CD4-positive, alpha-beta T cell treated with Interferon alpha-2 for 1 hour (primary cell): ENCODE measurements around the gene PAM.

Experiments
- DNase-seq, 2 donors: peaks; one replicate each; pipeline ENCODE4 v3.0.0-alpha.2; 2020 to 2022

The PAM gene

DNA sequence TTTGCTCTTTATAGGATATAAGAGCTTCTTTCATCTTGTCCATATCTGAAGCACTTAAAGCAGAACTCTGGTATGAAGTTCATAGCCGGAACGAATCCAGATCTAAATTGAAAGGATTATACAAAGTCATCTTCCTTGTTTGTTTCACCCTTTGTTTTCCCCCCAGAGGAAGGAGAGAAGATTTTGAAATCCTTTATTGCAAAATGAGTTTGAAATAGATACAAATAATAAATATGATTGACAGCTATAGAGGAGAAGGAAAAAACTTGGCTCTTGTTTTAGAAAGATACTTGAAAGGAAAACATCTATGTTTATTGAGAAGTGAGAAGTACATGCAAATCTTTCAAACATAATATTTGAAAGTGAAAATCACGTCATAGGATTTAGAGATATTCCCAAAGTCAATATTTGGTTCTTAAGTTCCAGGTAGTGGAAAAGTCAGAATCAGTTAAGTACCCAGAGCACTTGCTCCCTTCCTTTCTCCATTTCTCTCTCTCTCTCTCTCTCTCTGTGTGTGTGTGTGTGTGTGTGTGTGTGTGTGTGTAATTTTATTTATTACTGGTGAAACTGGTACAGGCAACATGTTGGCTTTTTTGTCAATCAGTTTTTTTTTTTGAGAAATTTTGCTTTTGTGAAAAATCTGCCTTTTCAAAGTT lies 27.2 kb downstream of the PAM start:
- DNase-seq = no peak

GRCh38 chr5:102787134-102787533 lies 32.0 kb downstream of the PAM start:
- no peak for DNase-seq

- DNase-seq = no peak
Observed at GRCh38 chr5:102788788-102789187, 33.7 kb downstream of the PAM start.

DNA sequence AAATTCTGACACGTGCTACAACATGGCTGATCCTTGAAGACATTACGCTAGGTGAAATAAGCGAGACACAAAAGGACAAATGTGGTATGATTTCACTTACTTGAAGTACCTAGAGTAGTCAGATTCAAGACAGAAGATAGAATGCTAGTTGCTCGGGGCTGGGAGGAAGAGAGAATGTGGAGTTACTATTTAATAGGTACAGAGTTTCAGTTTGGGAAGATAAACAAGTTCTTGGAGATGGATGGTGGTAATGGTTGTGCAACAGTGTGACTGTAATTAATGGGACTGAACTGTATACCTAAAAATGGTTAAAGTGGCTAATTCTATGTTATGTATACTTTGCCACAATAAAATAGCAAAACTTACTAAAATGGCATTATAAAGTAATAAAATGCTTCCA lies 34.4 kb downstream of the PAM start:
- DNase-seq = no peak

- DNase-seq = no peak
Observed at GRCh38 chr5:102790748-102791147, 35.6 kb downstream of the PAM start.

DNA sequence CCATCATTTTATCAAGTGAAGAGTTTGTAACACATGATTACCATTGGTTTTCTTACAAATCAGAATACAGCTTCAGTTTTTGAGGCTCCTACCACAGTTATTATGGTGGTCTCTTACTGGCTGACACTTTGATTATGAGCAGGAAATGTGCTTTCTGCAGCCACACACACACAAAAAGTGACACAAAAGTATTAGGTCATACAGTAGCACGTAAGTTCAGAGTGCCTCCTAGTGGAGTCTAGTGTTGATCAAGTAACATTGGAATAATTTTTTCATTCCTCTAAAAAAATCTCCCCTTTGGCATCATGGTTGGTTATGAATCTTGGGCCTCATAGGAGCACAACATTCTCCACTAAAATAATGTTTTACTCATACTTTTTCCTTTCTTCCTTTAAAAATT lies 37.6 kb downstream of the PAM start:
- DNase-seq = peak in 1 of 2 donors; percentile 30

DNA sequence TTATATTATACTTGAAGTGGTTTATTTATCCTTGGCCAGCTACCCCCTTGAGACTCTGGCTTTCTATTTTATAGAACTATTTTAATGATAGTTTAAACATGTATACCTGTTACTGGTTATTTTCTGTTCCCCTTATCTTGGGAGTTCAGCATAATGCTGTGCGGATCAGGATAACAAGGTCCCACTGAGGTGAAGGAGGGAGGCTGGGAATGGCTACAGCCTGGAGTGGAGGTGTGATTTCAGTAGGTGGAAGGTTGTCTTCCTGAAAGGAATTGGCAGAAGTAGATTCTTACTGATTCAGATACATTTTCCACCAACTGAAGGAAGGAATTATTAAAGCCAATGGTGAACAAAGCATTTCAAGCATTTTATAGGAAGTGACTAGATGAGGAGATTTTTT lies 38.9 kb downstream of the PAM start:
- DNase-seq = no peak

DNA sequence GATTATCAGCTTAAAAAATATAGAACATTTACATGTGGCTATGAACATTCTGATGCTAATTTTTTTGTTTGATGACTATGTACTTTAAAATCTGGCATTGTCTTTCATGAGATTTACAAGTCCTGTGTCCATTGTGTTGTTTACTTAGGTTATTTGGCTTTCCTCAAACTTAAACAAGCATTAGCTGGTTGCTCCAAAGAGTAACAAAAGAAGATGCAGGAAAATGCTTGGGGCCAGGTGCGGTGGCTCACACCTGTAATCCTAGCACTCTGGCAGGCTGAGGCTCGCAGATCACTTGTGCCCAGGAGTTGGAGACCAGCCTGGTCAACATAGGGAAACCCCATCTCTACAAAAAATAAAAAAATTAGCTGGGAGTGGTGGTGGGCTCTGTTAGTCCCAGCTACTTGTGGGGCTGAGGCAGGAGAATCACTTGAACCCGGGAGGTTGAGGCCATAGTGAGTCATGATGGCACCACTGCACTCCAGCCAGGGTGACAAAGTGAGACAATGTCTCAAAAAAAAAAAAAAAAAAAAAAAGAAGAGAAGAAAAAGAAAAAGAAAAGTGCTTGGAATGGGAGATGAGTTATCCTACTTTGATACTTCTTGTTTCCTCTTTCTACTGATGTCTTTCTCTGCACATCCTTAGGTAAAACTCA lies 39.7 kb downstream of the PAM start:
- DNase-seq = no peak

DNA sequence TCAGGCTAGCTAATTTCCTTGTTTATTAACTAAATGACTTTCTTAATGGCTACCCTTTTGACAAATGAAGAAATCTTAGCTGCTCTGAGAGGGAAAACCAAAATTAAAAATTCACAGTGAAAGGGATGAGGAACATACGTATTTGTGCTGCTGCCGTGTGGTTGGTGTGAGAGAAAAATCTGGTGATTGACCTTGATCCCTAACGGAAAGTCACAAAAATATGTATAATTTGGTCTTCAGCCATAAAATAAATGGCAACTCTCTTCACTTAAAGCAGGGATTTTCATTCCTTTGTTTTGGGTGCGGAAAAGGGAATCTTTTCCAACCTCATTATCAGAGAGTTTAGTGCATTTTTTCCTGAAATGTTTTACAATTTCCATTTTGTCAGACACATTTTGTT lies 40.4 kb downstream of the PAM start:
- DNase-seq = no peak

- DNase-seq = no peak
Observed at GRCh38 chr5:102796009-102796408, 40.9 kb downstream of the PAM start.

DNA sequence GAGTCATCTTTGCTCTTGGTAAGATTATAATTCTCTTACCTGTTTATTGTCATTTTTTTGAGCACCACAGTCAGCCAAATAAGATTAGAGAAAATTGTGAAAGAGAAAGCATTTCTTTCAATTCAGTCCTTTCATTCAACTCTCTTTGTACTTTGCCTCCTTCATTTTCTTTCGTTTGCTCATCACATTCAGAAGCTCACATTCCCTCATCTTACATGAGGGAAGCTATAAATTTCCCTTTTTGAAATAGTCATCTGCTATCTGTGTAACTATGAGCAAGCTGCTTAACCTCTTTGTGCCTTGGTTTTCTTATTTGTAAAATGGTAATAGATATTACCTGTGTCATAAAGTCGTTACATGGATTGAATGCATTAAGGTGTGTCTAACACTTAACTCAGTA lies 41.4 kb downstream of the PAM start:
- DNase-seq = no peak

DNA sequence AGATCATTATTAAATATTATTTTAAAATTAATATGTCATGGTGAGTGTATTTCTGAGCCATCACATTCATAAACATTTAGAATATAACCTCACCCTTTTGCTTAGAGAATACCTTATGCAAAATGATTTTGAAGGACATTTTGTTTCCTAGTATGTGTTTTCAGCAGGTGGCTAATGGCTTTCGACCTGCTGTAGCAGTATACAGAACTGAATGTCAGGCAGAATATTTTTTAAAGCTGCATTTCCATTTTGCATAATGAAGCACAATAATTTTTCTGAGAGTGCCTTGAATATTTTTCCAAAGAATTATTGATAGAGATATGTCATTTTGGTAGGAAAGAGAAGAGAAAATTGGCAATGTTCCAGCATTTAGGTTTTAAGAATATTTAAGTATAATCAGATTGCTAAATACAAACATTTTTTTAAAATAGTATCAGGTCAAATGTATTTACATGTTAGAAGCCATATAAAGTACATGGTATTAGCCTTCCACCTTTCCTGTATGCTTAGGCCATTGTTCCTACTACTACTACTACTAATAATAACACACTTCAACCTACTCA lies 42.3 kb downstream of the PAM start:
- no peak for DNase-seq

- no peak for DNase-seq
Observed at GRCh38 chr5:102798104-102798785, 43.1 kb downstream of the PAM start.

- DNase-seq = no peak
Observed at GRCh38 chr5:102799017-102799416, 43.9 kb downstream of the PAM start.

GRCh38 chr5:102800427-102800826 lies 45.3 kb downstream of the PAM start:
- no peak for DNase-seq

DNA sequence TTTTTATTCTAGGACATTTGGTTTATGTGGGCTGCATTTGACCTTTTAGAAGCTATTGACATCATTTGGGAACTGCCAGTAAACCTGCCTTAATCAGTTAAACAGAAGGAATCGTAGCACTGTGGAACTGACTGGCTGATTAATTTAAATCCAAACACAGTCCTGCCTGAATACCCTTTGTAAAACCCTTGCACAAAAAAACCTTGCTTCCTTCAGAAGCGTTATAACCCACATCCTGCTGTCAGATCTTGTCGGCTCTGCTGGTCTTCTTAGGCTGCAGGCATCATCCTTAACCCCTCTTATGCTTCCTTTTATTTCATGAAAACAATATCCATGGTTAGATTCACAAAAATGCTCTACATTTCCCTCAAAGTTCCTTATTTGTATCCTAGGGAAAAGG lies 46.3 kb downstream of the PAM start:
- DNase-seq = peak; percentile 19 to 53

DNA sequence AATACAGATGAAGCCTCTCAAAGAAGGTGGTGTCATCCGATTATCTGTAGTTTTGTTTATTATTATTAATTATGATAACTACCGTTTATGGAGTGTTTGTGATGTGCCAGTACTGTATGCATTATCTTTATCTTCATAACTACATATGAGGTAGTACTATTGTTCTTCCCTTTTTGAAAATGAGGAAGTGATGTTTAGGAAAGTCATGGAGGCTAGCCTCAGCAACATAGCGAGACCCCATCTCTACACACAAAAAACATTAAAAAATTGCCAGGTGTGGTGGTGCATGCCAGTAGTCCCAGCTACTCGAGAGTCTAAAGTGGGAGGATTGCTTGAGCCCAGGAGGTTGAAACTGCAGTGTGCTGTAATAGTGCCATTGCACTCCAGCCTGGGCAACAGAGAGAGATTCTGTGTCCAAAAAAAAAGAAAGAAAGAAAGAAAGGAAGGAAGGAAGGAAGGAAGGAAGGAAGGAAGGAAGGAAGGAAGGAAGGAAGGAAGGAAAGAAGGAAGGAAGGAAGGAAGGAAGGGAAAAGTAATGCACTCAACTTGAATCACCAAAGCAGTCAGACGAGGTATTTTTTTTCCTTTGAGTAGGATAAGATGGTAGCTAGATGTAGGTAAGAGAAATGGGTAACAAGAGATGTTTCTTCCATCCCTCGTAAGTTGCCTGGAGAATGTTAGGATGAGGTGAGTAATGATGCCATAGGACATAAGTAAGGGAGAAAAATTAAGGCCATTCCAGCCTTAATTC lies 47.8 kb downstream of the PAM start:
- DNase-seq = no peak

DNA sequence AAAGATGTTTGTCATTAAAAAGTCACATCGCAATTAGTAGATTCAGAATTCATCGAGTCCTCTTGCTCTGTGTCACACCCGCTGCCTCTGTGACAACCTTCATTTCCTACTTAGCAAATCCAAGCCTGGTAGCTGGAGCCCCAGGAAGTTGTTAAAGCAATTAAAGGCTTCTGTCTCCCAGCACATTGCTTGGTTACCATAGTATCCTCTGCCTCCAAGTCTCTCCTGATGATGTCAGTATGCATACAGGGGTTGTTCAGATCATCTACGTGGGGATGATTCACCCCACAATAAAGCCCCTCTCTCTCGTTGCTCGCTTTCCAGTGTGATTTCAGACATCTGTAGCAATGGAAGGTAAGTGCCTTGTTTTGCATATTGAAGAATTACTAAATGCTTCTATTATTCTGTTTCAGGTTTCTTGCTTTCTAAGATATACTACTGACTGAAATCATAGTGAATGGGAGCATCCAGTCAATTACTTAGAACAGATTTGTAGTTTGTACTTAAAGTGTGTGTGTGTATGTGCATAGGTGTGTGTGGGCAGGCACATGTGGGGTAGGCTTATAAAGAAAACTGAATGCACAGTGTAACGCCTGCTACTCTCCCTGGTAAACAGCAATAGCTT lies 52.9 kb downstream of the PAM start:
- DNase-seq = no peak

GRCh38 chr5:102809033-102809432 lies 53.9 kb downstream of the PAM start:
- DNase-seq = no peak

- no peak for DNase-seq
Observed at GRCh38 chr5:102811972-102812371, 56.9 kb downstream of the PAM start.

GRCh38 chr5:102813740-102814139 lies 58.6 kb downstream of the PAM start:
- no peak for DNase-seq

DNA sequence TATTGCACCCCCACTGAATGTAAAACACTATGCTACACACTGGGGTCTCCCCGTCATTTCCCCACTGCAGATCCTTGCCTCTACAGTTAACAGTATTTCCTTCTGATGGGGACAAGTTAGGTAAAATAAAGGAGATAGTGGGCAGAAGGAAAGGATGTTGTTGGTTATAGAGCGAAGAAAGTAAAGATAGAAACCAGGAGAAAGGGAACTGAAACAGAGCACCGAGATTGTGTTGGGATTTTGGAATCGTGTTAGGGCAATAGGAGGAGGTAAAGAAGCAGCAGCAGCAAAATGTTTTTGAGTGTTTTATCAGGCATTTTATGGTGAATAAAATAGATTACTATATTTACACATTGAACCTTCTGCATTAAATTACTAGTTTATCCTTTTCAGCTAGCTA lies 60.0 kb downstream of the PAM start:
- DNase-seq = no peak
